WERI-Rb-1 (cell line): ENCODE data around the gene CHST12.
A peak's percentile ranks its signal among the peaks of the same experiment; 100 is the strongest.

ENCODE experiments used
- DNase-seq: peaks from one replicate; pipeline ENCODE4 v3.0.0-alpha.2; 2020
- H3K27ac ChIP-seq: fragments of 250-450 bp; sonication (Bioruptor Pico); 2 replicates; pipeline ENCODE4 v1.5.1; 2020; ENCODE audit warnings: mild to moderate bottlenecking, moderate library complexity
- H3K27me3 ChIP-seq: fragments of 250-450 bp; sonication (Bioruptor Pico); 2 replicates; pipeline ENCODE4 v1.5.1; 2021; ENCODE audit warnings: mild to moderate bottlenecking, low read depth, moderate library complexity; ENCODE audit not compliant: insufficient read depth, severe bottlenecking
- H3K36me3 ChIP-seq: fragments of 250-450 bp; sonication (Bioruptor Pico); 2 replicates; pipeline ENCODE4 v1.5.1; 2020; ENCODE audit warnings: mild to moderate bottlenecking, moderate library complexity
- H3K4me3 ChIP-seq: 2 replicates; pipeline ENCODE4 v1.5.1; 2011; ENCODE audit warnings: low read depth, mild to moderate bottlenecking, control low read depth, low read length
- H3K9me3 ChIP-seq: fragments of 250-450 bp; sonication (Bioruptor Pico); 2 replicates; pipeline ENCODE4 v1.5.1; 2021; ENCODE audit warnings: mild to moderate bottlenecking, moderate library complexity; ENCODE audit not compliant: severe bottlenecking
- TF ChIP-seq, protein P1 (sequence below): IDR thresholded peaks from 2 replicates; pipeline ENCODE4 v1.5.1; 2011; ENCODE audit warnings: low read depth, mild to moderate bottlenecking, control low read depth, inconsistent platforms, low read length

The CHST12 gene

DNA sequence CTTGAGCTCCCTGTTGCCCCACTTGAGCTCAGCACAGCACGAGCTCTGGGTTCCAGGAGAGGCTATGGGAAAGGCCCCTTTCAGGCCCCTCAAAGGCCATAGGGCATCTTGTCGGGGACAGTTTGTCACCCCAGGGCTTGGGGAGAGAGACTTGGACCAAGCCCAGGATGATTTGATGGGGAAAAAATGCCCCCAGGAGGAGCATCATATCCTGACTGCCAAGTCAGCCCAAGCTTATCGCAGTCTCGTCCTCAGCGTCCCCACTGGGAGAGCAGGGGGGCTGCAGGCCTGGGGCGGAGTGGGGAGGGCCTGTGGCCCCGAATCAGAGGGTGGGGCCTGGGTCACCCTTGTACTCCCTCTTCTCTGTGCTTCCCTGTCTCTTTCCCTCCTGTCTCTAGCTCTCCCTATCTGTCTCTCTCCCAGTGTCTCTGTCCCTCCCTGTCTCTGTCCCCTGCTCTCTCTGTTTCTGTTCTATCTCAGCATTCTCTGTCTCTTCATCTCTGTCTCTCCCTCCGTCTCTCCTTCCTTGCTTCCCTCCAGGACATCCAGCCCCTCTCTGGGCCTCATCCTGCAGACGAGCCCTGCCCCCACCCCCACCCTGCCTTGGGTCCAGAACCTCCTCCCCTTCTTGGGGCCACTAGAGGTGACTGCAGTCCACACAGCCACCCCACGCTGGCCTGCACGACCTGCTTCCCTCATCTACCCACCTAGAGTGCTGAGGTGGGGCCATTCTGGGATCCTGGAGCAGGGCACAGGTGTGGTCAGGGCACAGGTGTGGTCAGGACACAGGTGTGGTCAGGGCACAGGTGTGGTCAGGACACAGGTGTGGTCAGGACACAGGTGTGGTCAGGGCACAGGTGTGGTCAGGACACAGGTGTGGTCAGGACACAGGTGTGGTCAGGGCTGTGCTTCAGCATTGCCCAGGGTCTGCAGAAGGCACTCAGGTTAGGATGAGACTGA is 90.1 kb downstream of the CHST12 start:
- H3K27ac ChIP-seq: no peak overlapping the region

DNA sequence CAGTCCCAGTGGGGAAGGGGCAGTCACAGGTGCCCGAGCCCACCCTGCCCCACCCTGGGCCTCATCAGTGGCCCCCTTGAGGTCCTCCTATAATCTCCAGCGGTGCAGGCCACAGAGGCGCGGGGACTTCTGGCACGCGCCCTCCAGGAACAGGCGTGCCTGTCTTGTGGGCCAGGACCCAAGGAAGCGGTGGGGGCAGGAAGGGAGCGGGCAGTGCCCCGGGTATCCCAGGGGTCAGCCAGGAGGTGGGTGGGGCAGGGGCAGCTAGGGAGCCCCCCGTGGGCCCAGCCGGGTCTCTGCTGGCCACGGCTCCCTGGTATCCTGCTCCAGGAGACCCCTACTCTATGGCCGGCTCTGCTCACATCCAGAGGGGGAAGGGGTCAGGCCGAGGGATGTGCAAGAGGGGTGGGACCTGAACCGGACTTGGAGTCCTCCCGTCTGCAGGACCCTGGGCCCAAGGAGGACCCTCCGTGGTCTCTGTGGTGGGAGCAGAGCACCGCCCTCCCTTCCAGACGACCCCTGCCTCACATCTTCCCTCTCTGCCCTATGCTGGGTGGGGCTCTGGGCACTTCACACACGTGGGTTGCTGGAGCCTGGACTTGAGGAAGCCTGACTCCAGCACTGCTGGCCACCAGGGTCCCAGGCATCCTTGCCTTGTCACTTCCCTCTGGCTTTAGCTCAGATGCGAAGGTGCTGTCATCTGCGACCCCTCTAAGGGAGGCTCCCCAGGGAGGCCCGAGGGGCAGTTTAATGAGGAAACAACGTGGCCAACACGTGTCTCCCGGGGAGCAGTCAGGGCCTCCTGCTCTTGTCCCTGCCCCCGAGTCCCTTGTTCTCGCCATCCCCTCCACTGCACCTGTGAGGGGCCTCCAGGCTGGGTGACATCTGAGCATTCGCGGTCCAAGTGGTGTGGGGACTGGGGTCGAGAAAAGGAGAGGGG is 91.0 kb downstream of the CHST12 start:
- TF ChIP-seq, protein P1, sequence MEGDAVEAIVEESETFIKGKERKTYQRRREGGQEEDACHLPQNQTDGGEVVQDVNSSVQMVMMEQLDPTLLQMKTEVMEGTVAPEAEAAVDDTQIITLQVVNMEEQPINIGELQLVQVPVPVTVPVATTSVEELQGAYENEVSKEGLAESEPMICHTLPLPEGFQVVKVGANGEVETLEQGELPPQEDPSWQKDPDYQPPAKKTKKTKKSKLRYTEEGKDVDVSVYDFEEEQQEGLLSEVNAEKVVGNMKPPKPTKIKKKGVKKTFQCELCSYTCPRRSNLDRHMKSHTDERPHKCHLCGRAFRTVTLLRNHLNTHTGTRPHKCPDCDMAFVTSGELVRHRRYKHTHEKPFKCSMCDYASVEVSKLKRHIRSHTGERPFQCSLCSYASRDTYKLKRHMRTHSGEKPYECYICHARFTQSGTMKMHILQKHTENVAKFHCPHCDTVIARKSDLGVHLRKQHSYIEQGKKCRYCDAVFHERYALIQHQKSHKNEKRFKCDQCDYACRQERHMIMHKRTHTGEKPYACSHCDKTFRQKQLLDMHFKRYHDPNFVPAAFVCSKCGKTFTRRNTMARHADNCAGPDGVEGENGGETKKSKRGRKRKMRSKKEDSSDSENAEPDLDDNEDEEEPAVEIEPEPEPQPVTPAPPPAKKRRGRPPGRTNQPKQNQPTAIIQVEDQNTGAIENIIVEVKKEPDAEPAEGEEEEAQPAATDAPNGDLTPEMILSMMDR: no peak
- Histone ChIP-seq H3K36me3 (no peaks in the 10 kb centered on the region), H3K9me3 (no peaks in the 10 kb centered on the region), H3K27ac (no peak overlapping the region), H3K27me3 (no peaks in the 10 kb centered on the region), H3K4me3 (no peak overlapping the region)
- no peak for DNase-seq

More for the DNA sequence above, 90.1 kb downstream of the CHST12 start:
- no peak for DNase-seq
- no peak overlapping the region for H3K4me3 ChIP-seq
- no peaks in the 10 kb centered on the region for H3K9me3 ChIP-seq
- H3K27me3 ChIP-seq: no peaks in the 10 kb centered on the region
- TF ChIP-seq, protein P1: no peak
- no peaks in the 10 kb centered on the region for H3K36me3 ChIP-seq

DNA sequence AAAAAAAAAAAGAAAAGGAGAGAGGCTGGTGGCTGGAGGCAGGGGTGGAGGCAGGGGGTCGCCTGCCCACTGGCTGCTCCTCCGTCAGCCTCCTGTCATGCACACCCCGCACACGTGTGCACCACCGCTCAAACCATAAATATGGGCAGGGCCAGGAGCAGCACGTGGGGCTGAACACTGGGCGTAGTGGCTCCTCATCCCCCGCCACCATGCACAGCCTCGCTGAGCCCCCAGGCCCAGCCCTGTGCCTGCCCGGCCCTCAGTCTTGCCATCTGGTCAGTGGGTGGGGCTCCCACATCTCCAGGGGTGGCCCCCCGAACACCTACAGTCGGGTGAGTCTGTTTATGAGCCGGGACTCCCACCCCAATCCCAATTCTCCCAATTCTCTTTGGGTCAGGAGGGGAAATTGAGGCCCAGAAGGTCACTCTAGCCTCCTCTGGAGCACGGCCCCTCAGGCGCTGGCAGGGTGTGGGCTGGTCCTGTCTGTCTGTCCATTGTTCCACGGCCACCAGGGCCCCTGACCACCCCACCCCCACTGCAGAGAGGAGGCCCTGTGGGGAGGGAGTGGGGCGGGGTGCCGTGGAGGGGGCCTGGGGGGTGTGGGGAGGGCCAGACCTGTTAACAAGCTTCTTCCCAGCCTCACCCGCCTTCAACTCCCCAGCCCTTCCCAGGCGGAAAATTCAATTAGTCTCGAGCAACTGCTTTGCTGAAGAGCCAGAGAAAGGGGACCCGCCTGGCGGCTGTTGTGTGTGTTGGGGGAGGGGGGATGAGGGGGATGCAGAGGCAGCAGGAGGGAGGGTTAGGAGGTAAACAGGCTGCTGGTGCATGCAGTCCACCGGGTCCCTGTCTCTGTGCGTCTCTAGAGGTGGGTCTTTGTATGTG is 92.2 kb downstream of the CHST12 start:
- H3K9me3 ChIP-seq: no peaks in the 10 kb centered on the region
- peak; percentile 47 for DNase-seq
- H3K4me3 ChIP-seq: no peak overlapping the region
- no peak overlapping the region for H3K27ac ChIP-seq
- no peaks in the 10 kb centered on the region for H3K27me3 ChIP-seq
- H3K36me3 ChIP-seq: no peaks in the 10 kb centered on the region
- TF ChIP-seq, protein P1: no peak

DNA sequence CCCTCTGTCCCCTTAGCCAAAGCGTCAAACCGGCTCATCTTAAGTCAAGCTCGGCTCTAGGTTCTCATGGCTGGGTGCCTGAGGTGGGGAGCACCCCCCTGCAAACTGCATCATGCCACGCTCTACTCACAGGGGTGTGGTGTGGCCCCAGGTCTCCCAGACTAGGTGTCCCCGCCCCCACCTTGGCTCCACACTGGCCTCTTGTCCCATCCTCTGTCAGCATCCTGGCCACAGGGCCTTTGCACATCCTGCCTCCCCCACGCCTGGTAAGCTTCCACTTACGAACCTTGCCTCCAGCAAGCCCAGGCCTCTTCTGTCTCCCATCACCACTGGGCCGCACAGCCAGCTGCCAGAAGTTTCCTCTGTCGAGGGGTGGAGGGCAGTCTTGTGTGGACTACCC is 93.0 kb downstream of the CHST12 start:
- no peak for DNase-seq
- no peak overlapping the region for H3K27ac ChIP-seq
- TF ChIP-seq, protein P1: no peak
- no peak overlapping the region for H3K4me3 ChIP-seq
- no peaks in the 10 kb centered on the region for H3K36me3 ChIP-seq
- H3K27me3 ChIP-seq: no peaks in the 10 kb centered on the region
- no peaks in the 10 kb centered on the region for H3K9me3 ChIP-seq

DNA sequence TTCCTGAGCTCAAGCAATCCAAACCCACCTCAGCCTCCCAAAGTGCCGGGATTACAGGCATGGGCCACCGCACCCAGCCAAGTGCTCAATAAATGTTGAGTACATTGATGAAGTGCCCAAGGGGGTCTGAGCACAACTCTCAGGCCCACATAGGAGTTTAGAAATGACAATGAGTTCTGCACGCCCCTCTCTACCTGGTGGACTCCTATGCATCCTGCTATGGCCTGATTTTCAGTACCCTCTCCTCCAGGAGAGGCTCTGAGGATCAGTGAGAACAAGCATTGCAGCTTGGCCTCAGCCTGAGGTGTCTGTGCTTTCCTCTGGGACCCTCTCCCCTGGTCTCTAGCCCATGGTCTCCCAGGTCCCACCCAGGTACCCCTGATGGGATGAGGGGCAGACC is 93.7 kb downstream of the CHST12 start:
- H3K27ac ChIP-seq: no peak overlapping the region
- DNase-seq: no peak
- H3K9me3 ChIP-seq: no peaks in the 10 kb centered on the region
- no peaks in the 10 kb centered on the region for H3K36me3 ChIP-seq
- TF ChIP-seq, protein P1: no peak
- no peak overlapping the region for H3K4me3 ChIP-seq
- H3K27me3 ChIP-seq: no peaks in the 10 kb centered on the region
